H1 (cell line): ENCODE results near the gene WBP11. TPM values are rescaled to one million over a fixed set of nuclear protein-coding genes. Genes with fewer than 3 reads are reported as not detected.

Source experiments
- EP300 ChIP-seq, 2 experiments: IDR thresholded peaks; 1 replicate in 1 of 2; 2 replicates in 1 of 2; pipeline ENCODE4 v1.6.1; 2011 to 2012; ENCODE audit warnings: low read depth in 2 of 2, low read length in 2 of 2, mild to moderate bottlenecking in 2 of 2, borderline replicate concordance in 1 of 2, inconsistent platforms in 1 of 2, moderate library complexity in 1 of 2
- MAX ChIP-seq: IDR thresholded peaks from 2 replicates; pipeline ENCODE4 v1.6.1; 2012; ENCODE audit warnings: inconsistent platforms
- TAF7 ChIP-seq: optimal IDR thresholded peaks from 2 replicates; pipeline ENCODE3; 2011; ENCODE audit warnings: low read depth, mild to moderate bottlenecking, inconsistent platforms, low read length, moderate library complexity, borderline replicate concordance
- polyA plus RNA-seq, 7 experiments: library from polyadenylated mRNA; depleted of rRNA in 3 of 7; stranded (reverse) in 5 of 7; unstranded in 2 of 7; fragments of >200 nt in 5 of 7; fragments of 200-250 nt in 2 of 7; gene quantifications; 1 replicate in 5 of 7; 2 replicates in 1 of 7; 4 replicates in 1 of 7; pipeline versions ENCODE4 v1.2.1 to v1.2.3, GENCODE V29; 2011 to 2013; ENCODE audit warnings: missing spikeins in 2 of 7, mixed read lengths in 2 of 7
- total RNA-seq: library from RNA; stranded (reverse); fragmentation: NEBNext Ultra II Directional; extraction: Animal tissue kit (Norgen Biotek cat#: 25700); gene quantifications from 2 replicates; pipeline ENCODE4 v1.2.1, GENCODE V29; 2021

The WBP11 gene
- total and polyA plus RNA-seq, 2 of the 8 experiments (the other 6 are each of a cell fraction or from before 2014, with no cell fraction given): 22.1 to 134 TPM

- TF ChIP-seq MAX (no peak), EP300 (IDR thresholded peaks at IDR 0.05; ENCODE audit: borderline replicate concordance in 1 of 2, low read depth in 2 of 2, low read length in 2 of 2) (no peak), TAF7 (no peak)
These were observed 18.8 kb downstream of the WBP11 start (continued) for GRCh38 chr12:14784471-14784870.
